Osteoblast (primary cell): Measurements from ENCODE around the gene LCT. TPM values are rescaled to one million over a fixed set of nuclear protein-coding genes. Genes with fewer than 3 reads are reported as not detected.

Source experiments
- DNase-seq: peaks from one replicate; pipeline ENCODE4 v3.0.0; 2011; ENCODE audit warnings: low spot score, mixed read lengths; ENCODE audit not compliant: insufficient read length; ENCODE audit errors: missing footprints
- H2AFZ ChIP-seq: 2 replicates; pipeline ENCODE4 v1.6.0; 2011; ENCODE audit warnings: mild to moderate bottlenecking, low read length
- H3K27ac ChIP-seq: 2 replicates; pipeline ENCODE4 v1.5.1; 2011; ENCODE audit warnings: mild to moderate bottlenecking, low read depth, low read length, moderate library complexity
- H3K27me3 ChIP-seq: 2 replicates; pipeline ENCODE4 v1.6.0; 2012; ENCODE audit warnings: mild to moderate bottlenecking, control low read depth, inconsistent platforms, low read length, moderate library complexity; ENCODE audit not compliant: insufficient read depth
- H3K36me3 ChIP-seq: 2 replicates; pipeline ENCODE4 v1.5.1; 2011; ENCODE audit warnings: mild to moderate bottlenecking, low read length, control low read depth, moderate library complexity; ENCODE audit not compliant: insufficient read depth
- H3K4me1 ChIP-seq: 2 replicates; pipeline ENCODE4 v1.5.1; 2011; ENCODE audit warnings: mild to moderate bottlenecking, low read length, control low read depth, moderate library complexity; ENCODE audit not compliant: insufficient read depth
- H3K4me2 ChIP-seq: 2 replicates; pipeline ENCODE4 v1.6.0; 2011; ENCODE audit warnings: mild to moderate bottlenecking, low read length; ENCODE audit not compliant: insufficient read depth
- H3K4me3 ChIP-seq: fragments of 200-600 bp; sonication (generic); 3 replicates; pipeline ENCODE4 v1.5.1; 2012; ENCODE audit warnings: mild to moderate bottlenecking, low read length, inconsistent platforms; ENCODE audit not compliant: insufficient read depth
- H3K79me2 ChIP-seq: 2 replicates; pipeline ENCODE4 v1.6.0; 2012; ENCODE audit warnings: mild to moderate bottlenecking, low read length, control low read depth, inconsistent platforms; ENCODE audit not compliant: insufficient read depth
- H3K9me3 ChIP-seq: 2 replicates; pipeline ENCODE4 v1.5.1; 2011; ENCODE audit warnings: low read depth, low read length, control low read depth
- H4K20me1 ChIP-seq: 2 replicates; pipeline ENCODE4 v1.6.0; 2012; ENCODE audit warnings: mild to moderate bottlenecking, low read length, control low read depth; ENCODE audit not compliant: insufficient read depth
- total RNA-seq: library from RNA; depleted of rRNA; stranded (reverse); fragments of >200 nt; gene quantifications from 2 replicates; pipeline ENCODE4 v1.2.3, GENCODE V29; 2012
- TF ChIP-seq, protein P1 (sequence below): IDR thresholded peaks from 2 replicates; pipeline ENCODE4 v1.5.1; 2011; ENCODE audit warnings: mild to moderate bottlenecking, low read depth, low read length, moderate library complexity; ENCODE audit errors: extremely low read depth

Gene LCT
- total RNA-seq, 1 donor = under 0.01 TPM

- peak overlapping the region; percentile 83 for H3K4me2 ChIP-seq
- TF ChIP-seq, protein P1, sequence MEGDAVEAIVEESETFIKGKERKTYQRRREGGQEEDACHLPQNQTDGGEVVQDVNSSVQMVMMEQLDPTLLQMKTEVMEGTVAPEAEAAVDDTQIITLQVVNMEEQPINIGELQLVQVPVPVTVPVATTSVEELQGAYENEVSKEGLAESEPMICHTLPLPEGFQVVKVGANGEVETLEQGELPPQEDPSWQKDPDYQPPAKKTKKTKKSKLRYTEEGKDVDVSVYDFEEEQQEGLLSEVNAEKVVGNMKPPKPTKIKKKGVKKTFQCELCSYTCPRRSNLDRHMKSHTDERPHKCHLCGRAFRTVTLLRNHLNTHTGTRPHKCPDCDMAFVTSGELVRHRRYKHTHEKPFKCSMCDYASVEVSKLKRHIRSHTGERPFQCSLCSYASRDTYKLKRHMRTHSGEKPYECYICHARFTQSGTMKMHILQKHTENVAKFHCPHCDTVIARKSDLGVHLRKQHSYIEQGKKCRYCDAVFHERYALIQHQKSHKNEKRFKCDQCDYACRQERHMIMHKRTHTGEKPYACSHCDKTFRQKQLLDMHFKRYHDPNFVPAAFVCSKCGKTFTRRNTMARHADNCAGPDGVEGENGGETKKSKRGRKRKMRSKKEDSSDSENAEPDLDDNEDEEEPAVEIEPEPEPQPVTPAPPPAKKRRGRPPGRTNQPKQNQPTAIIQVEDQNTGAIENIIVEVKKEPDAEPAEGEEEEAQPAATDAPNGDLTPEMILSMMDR = no peak
- H3K4me3 ChIP-seq = no peak overlapping the region
- peaks cover 74% of the 10 kb centered on the region for H3K79me2 ChIP-seq
- H3K36me3 ChIP-seq = peaks cover 17% of the 10 kb centered on the region
- peaks cover 51% of the 10 kb centered on the region for H4K20me1 ChIP-seq
- H3K4me1 ChIP-seq = peaks cover 23% of the 10 kb centered on the region
- peak overlapping the region; percentile 93 for H3K27ac ChIP-seq
- DNase-seq = peak; percentile 89
- no peaks in the 10 kb centered on the region for H3K9me3 ChIP-seq
- no peaks in the 10 kb centered on the region for H3K27me3 ChIP-seq
- H2AFZ ChIP-seq = no peak overlapping the region
Measured at GRCh38 chr2:135745545-135745944, 91.4 kb downstream of the LCT start.

- H3K36me3 ChIP-seq = peaks cover 13% of the 10 kb centered on the region
- peaks cover 23% of the 10 kb centered on the region for H3K4me1 ChIP-seq
- no peak for DNase-seq
- no peak overlapping the region for H3K4me3 ChIP-seq
- H3K27ac ChIP-seq = peak overlapping the region; percentile 93
- peaks cover 70% of the 10 kb centered on the region for H3K79me2 ChIP-seq
- no peak overlapping the region for H2AFZ ChIP-seq
- H4K20me1 ChIP-seq = peaks cover 49% of the 10 kb centered on the region
- H3K9me3 ChIP-seq = no peaks in the 10 kb centered on the region
- TF ChIP-seq, protein P1 = peak; percentile 26
- H3K27me3 ChIP-seq = no peaks in the 10 kb centered on the region
- H3K4me2 ChIP-seq = peak overlapping the region; percentile 83
Measured at GRCh38 chr2:135744760-135745314, 92.1 kb downstream of the LCT start.

DNA sequence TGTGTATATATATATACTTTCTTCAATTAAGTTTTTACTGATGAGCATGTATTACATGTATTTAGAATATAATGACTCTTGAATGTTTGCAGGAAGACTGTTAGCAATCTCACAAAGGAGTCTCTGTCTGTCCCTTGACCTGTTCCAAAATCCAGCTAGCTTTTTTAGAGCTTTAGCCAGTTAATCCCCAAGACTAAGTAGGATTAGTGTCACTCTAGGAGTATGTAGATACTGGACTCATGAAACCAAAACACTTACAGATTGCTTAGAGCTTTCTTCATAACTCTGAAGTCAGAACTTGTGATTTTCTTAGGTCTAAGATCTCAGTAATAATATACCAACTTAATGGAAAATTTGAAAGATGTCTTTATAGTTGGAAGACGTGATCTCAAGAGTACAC is 93.1 kb downstream of the LCT start:
- no peak for DNase-seq
- Histone ChIP-seq H3K79me2 (peaks cover 65% of the 10 kb centered on the region), H3K36me3 (peaks cover 11% of the 10 kb centered on the region), H3K4me2 (peak overlapping the region; percentile 83), H3K4me1 (peaks cover 23% of the 10 kb centered on the region), H4K20me1 (peaks cover 47% of the 10 kb centered on the region), H3K9me3 (no peaks in the 10 kb centered on the region), H2AFZ (no peak overlapping the region), H3K4me3 (peak overlapping the region; percentile 94), H3K27ac (peak overlapping the region; percentile 93), H3K27me3 (no peaks in the 10 kb centered on the region)
- TF ChIP-seq, protein P1 = no peak

GRCh38 chr2:135742325-135742757 is 94.6 kb downstream of the LCT start:
- peak overlapping the region; percentile 94 for H3K4me3 ChIP-seq
- TF ChIP-seq, protein P1 = no peak
- H3K79me2 ChIP-seq = peaks cover 51% of the 10 kb centered on the region
- DNase-seq = peak; percentile 76
- H3K4me1 ChIP-seq = peaks cover 23% of the 10 kb centered on the region
- no peaks in the 10 kb centered on the region for H3K36me3 ChIP-seq
- H3K27me3 ChIP-seq = no peaks in the 10 kb centered on the region
- peak overlapping the region; percentile 93 for H3K27ac ChIP-seq
- H2AFZ ChIP-seq = peak overlapping the region; percentile 82
- H4K20me1 ChIP-seq = peaks cover 45% of the 10 kb centered on the region
- H3K9me3 ChIP-seq = no peaks in the 10 kb centered on the region
- peak overlapping the region; percentile 83 for H3K4me2 ChIP-seq
